Fibroblast of lung (primary cell): ENCODE data around the gene ZNF532. TPM values are rescaled to one million over a fixed set of nuclear protein-coding genes. Genes with fewer than 3 reads are reported as not detected.

Experiments used
- DNase-seq, 2 donors: peaks; one replicate each; pipeline versions ENCODE4 v3.0.0 to v3.0.0-alpha.2; 2010; ENCODE audit warnings: low read depth in 2 of 2
- H2AFZ ChIP-seq: 2 replicates; pipeline ENCODE4 v1.5.1; 2012; ENCODE audit warnings: low read length, control low read depth, inconsistent platforms
- H3K27ac ChIP-seq: 2 replicates; pipeline ENCODE4 v1.5.1; 2011; ENCODE audit warnings: low read length, control low read depth; ENCODE audit not compliant: insufficient read depth
- H3K27me3 ChIP-seq: 2 replicates; pipeline ENCODE4 v1.5.1; 2011; ENCODE audit warnings: mild to moderate bottlenecking, low read length; ENCODE audit not compliant: control insufficient read depth, insufficient read depth
- H3K36me3 ChIP-seq: 2 replicates; pipeline ENCODE4 v1.5.1; 2011; ENCODE audit warnings: low read length; ENCODE audit not compliant: control insufficient read depth, insufficient read depth
- H3K4me1 ChIP-seq: 2 replicates; pipeline ENCODE4 v1.5.1; 2011; ENCODE audit warnings: low read length; ENCODE audit not compliant: control insufficient read depth, insufficient read depth; ENCODE audit errors: extremely low read depth
- H3K4me2 ChIP-seq: 2 replicates; pipeline ENCODE4 v1.5.1; 2011; ENCODE audit warnings: low read length, control low read depth; ENCODE audit not compliant: insufficient read depth; ENCODE audit errors: extremely low read depth
- H3K4me3 ChIP-seq, 4 experiments: fragments of 200-600 bp in 1 of 4; sonication (generic) in 1 of 4; replicated peaks in 1 of 4; 2 replicates each; pipeline ENCODE4 v1.5.1; 2011 to 2016; ENCODE audit warnings: low read length in 4 of 4, low read depth in 3 of 4, mild to moderate bottlenecking in 3 of 4, control low read depth in 2 of 4, inconsistent platforms in 1 of 4, mixed read lengths in 1 of 4; ENCODE audit not compliant: insufficient read depth in 1 of 4; ENCODE audit errors: control extremely low read depth in 1 of 4
- H3K79me2 ChIP-seq: 2 replicates; pipeline ENCODE4 v1.5.1; 2012; ENCODE audit warnings: mild to moderate bottlenecking, low read length, inconsistent platforms; ENCODE audit not compliant: control insufficient read depth, insufficient read depth
- H3K9ac ChIP-seq: 2 replicates; pipeline ENCODE4 v1.5.1; 2011; ENCODE audit warnings: mild to moderate bottlenecking, low read length, control low read depth; ENCODE audit not compliant: insufficient read depth
- H3K9me3 ChIP-seq: 2 replicates; pipeline ENCODE4 v1.5.1; 2012; ENCODE audit warnings: low read depth, low read length; ENCODE audit not compliant: control insufficient read depth, insufficient read depth
- H4K20me1 ChIP-seq: 2 replicates; pipeline ENCODE4 v1.5.1; 2011; ENCODE audit warnings: low read length; ENCODE audit not compliant: control insufficient read depth, insufficient read depth; ENCODE audit errors: extremely low read depth
- CTCF ChIP-seq, 2 donors: IDR thresholded peaks in 1 of 2; conservative IDR thresholded peaks in 1 of 2; 1 replicate in 1 of 2; 2 replicates in 1 of 2; pipeline ENCODE4 v1.5.1; 2011 to 2012; ENCODE audit warnings: low read length in 2 of 2, control low read depth in 1 of 2, inconsistent platforms in 1 of 2, low read depth in 1 of 2, mild to moderate bottlenecking in 1 of 2
- EZH2 ChIP-seq: IDR thresholded peaks from 2 replicates; pipeline ENCODE4 v1.5.1; 2012; ENCODE audit warnings: low read length, control low read depth, mild to moderate bottlenecking; ENCODE audit errors: missing control alignments
- polyA plus RNA-seq, 2 donors: library from polyadenylated mRNA; depleted of rRNA in 1 of 2; stranded (reverse) in 1 of 2; unstranded in 1 of 2; fragments of >200 nt; gene quantifications; 2 replicates each; pipeline ENCODE4 v1.2.1, GENCODE V29; 2011 to 2012; ENCODE audit warnings: missing spikeins in 1 of 2
- total RNA-seq: library from RNA; depleted of rRNA; stranded (reverse); fragments of >200 nt; gene quantifications from 2 replicates; pipeline ENCODE4 v1.2.1, GENCODE V29; 2014

Gene ZNF532
- total and polyA plus RNA-seq, 2 donors (not counting 1 experiment from before 2014, with no cell fraction given), result 57.3 to 64.6 TPM

- no peak overlapping the region for H3K27ac ChIP-seq
- no peaks in the 10 kb centered on the region for H3K79me2 ChIP-seq
- no peak overlapping the region for H3K4me2 ChIP-seq
- no peak for DNase-seq
- no peaks in the 10 kb centered on the region for H3K9me3 ChIP-seq
- peaks cover 10% of the 10 kb centered on the region for H3K36me3 ChIP-seq
- no peak overlapping the region for H2AFZ ChIP-seq
- no peak for TF ChIP-seq CTCF (conservative IDR thresholded peaks at IDR 0.05 in 1 of 2, IDR thresholded peaks at IDR 0.05 in 1 of 2; ENCODE audit: low read depth in 1 of 2, low read length in 2 of 2)
- no peak for TF ChIP-seq EZH2
- no peaks in the 10 kb centered on the region for H3K27me3 ChIP-seq
- no peaks in the 10 kb centered on the region for H3K4me1 ChIP-seq
- no peaks in the 10 kb centered on the region for H4K20me1 ChIP-seq
- no peak overlapping the region for H3K9ac ChIP-seq
- no peak overlapping the region for H3K4me3 ChIP-seq
Measured at GRCh38 chr18:58983260-58984155, 118.8 kb downstream of the ZNF532 start.

GRCh38 chr18:58988600-58988999, 123.9 kb downstream of the ZNF532 start:
- Histone ChIP-seq H3K36me3 (no peaks in the 10 kb centered on the region), H3K4me3 (no peak overlapping the region), H3K4me2 (no peak overlapping the region), H3K79me2 (no peaks in the 10 kb centered on the region), H2AFZ (no peak overlapping the region), H3K9ac (no peak overlapping the region), H3K9me3 (no peaks in the 10 kb centered on the region), H3K4me1 (peaks cover 13% of the 10 kb centered on the region), H3K27me3 (no peaks in the 10 kb centered on the region), H4K20me1 (no peaks in the 10 kb centered on the region), H3K27ac (no peak overlapping the region)
- TF ChIP-seq CTCF (conservative IDR thresholded peaks at IDR 0.05 in 1 of 2, IDR thresholded peaks at IDR 0.05 in 1 of 2; ENCODE audit: low read depth in 1 of 2, low read length in 2 of 2), result no peak
- no peak for TF ChIP-seq EZH2
- peak in 1 of 2 donors; percentile 67 for DNase-seq

- Histone ChIP-seq H3K36me3 (no peaks in the 10 kb centered on the region), H4K20me1 (no peaks in the 10 kb centered on the region), H3K4me3 (no peak overlapping the region), H2AFZ (no peak overlapping the region), H3K9me3 (no peaks in the 10 kb centered on the region), H3K79me2 (no peaks in the 10 kb centered on the region), H3K9ac (no peak overlapping the region), H3K27ac (no peak overlapping the region), H3K4me1 (peaks cover 16% of the 10 kb centered on the region), H3K27me3 (no peaks in the 10 kb centered on the region), H3K4me2 (no peak overlapping the region)
- DNase-seq, result no peak
- TF ChIP-seq EZH2, result no peak
- no peak for TF ChIP-seq CTCF (conservative IDR thresholded peaks at IDR 0.05 in 1 of 2, IDR thresholded peaks at IDR 0.05 in 1 of 2; ENCODE audit: low read depth in 1 of 2, low read length in 2 of 2)
Measured at GRCh38 chr18:58989184-58989759, 124.6 kb downstream of the ZNF532 start.
